ENCODE results near the gene UBASH3B.

UBASH3B gene

DNA sequence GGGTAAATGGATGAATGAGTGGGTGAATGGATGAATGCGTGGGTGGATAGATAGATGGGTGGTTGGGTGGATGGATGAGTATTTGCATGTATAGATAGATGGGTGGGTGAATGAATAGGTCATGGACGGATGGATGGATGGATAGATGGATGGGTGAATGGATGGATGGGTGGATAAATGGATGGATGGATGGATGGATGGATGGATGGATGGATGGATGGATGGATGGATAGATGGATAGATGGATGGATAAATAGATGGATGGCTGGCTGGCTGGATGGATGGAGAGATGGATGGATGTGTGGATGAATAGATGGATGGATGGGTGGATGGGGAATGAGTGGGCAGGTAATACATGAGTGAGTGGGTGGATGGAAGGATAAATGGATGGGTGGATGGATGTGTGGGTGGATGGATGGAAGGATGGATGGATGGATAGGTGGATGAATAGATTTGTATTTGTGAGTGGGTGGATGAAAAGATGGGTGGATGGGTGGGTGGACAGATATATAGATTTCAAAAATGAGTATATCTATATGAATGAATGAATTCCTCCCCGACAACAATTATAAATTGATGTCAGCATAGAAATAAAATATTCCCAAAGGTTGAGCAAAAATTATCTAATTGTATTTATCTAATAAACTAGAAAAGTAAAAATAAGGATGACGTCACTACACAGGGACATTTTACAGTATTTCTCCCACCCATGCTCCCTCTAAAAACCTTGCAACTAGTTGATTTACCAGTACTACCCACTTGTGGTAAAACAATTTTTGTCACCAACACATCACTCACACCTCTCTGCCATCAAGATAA, 182.2 kb downstream of the UBASH3B start:
- Histone ChIP-seq H3K27ac (ENCODE audit: low read length) (no peak overlapping the region), H4K20me1 (ENCODE audit: insufficient read depth, low read length) (no peaks in the 10 kb centered on the region), H3K9me2 (replicated peaks; ENCODE audit: insufficient read depth, low read length) (no peaks in the 10 kb centered on the region), H3K36me3 (replicated peaks; ENCODE audit: insufficient read depth, low read length) (no peaks in the 10 kb centered on the region), H3K9ac (ENCODE audit: low read length) (no peak overlapping the region), H3K27me3 (replicated peaks; ENCODE audit: insufficient read depth, low read length) (no peaks in the 10 kb centered on the region), H3K4me3 (ENCODE audit: low read length) (no peak overlapping the region), H3K9me3 (replicated peaks; ENCODE audit: insufficient read depth, low read length) (no peaks in the 10 kb centered on the region), H3K4me2 (ENCODE audit: low read depth, low read length) (no peak overlapping the region), H3K79me2 (ENCODE audit: low read length) (no peaks in the 10 kb centered on the region), H3K4me1 (ENCODE audit: low read length) (no peaks in the 10 kb centered on the region), H2AFZ (ENCODE audit: low read length) (no peak overlapping the region), H3F3A (ENCODE audit: insufficient read depth, low read length) (no peaks in the 10 kb centered on the region)
- TF ChIP-seq EZH2 (optimal IDR thresholded peaks at IDR 0.05; ENCODE audit: low read depth, low read length) (no peak), EZH2phosphoT487 (IDR thresholded peaks at IDR 0.05; ENCODE audit: low read length) (no peak), CTCF (IDR thresholded peaks at IDR 0.05; ENCODE audit: low read length) (no peak)
- DNase-seq: no peak

DNA sequence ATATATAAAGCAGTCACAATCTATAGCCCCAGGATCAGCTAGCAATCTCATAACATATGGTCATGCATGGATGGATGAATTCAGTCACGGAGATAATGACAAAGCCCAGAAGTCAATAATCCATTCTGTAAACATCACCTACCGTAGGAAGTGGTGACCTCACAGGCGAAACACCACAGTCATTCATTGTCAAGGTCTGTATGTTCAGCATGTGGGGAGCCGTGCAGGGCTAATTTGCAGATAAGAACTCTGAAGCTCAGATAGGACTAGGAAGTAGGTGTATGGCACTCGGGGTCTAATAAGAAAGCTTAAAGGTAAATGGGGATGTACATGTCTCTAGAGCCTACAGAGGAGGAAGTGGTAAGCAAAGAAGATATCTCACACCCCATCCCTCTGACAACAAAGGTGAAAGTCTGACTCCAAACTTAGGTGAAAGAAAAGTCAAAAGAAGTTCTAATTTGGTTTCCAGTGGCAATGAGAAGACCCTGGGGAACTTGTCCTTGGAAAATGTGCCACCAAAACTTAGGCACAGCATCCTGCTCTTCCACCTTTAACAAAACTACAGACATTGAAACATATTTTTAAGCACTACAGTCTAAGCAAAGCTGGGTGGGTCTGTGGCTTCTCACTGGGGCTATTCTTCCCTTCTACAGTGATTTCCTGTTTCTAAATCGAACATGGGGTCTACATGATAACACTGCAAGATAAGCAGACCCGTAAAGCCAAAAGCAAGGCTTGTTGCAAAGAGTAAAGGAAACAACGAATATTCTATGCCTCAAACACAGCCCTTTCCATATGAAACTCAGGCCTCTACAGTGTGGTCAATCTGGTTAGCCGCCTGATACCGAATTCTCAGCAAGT, 188.0 kb downstream of the UBASH3B start:
- H3K27ac ChIP-seq (ENCODE audit: low read length): no peak overlapping the region
- H3K27me3 ChIP-seq (replicated peaks; ENCODE audit: insufficient read depth, low read length): no peaks in the 10 kb centered on the region
- no peaks in the 10 kb centered on the region for H3K9me2 ChIP-seq (replicated peaks; ENCODE audit: insufficient read depth, low read length)
- H4K20me1 ChIP-seq (ENCODE audit: insufficient read depth, low read length): no peaks in the 10 kb centered on the region
- no peak overlapping the region for H3K4me3 ChIP-seq (ENCODE audit: low read length)
- H2AFZ ChIP-seq (ENCODE audit: low read length): no peak overlapping the region
- TF ChIP-seq EZH2 (optimal IDR thresholded peaks at IDR 0.05; ENCODE audit: low read depth, low read length) (no peak), CTCF (IDR thresholded peaks at IDR 0.05; ENCODE audit: low read length) (no peak), EZH2phosphoT487 (IDR thresholded peaks at IDR 0.05; ENCODE audit: low read length) (no peak)
- H3K79me2 ChIP-seq (ENCODE audit: low read length): no peaks in the 10 kb centered on the region
- DNase-seq: no peak
- no peaks in the 10 kb centered on the region for H3K9me3 ChIP-seq (replicated peaks; ENCODE audit: insufficient read depth, low read length)
- no peaks in the 10 kb centered on the region for H3F3A ChIP-seq (ENCODE audit: insufficient read depth, low read length)
- no peaks in the 10 kb centered on the region for H3K4me1 ChIP-seq (ENCODE audit: low read length)
- no peaks in the 10 kb centered on the region for H3K36me3 ChIP-seq (replicated peaks; ENCODE audit: insufficient read depth, low read length)
- H3K9ac ChIP-seq (ENCODE audit: low read length): no peak overlapping the region
- no peak overlapping the region for H3K4me2 ChIP-seq (ENCODE audit: low read depth, low read length)

DNA sequence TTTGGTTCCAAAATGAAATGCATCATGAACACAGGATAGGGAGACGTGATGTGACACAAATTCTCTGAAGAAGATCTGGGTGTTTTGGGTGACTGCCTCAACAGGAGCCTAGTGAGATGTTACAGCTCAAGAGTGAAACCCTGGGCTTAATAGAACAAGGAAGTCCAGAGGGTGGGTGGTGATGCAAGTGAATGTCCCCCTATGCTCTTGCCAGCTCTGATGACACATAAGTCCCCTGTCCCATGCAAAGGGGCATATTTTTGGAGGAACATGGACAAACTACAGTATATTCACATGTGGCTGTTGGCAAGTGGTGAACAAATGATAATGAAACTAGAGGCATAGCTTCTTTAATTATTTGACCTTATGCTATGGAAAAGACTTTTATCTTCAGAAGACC, 191.9 kb downstream of the UBASH3B start:
- no peaks in the 10 kb centered on the region for H4K20me1 ChIP-seq (ENCODE audit: insufficient read depth, low read length)
- no peaks in the 10 kb centered on the region for H3F3A ChIP-seq (ENCODE audit: insufficient read depth, low read length)
- no peak overlapping the region for H2AFZ ChIP-seq (ENCODE audit: low read length)
- no peak for TF ChIP-seq EZH2phosphoT487 (IDR thresholded peaks at IDR 0.05; ENCODE audit: low read length)
- H3K4me2 ChIP-seq (ENCODE audit: low read depth, low read length): no peak overlapping the region
- H3K9me3 ChIP-seq (replicated peaks; ENCODE audit: insufficient read depth, low read length): no peaks in the 10 kb centered on the region
- H3K9ac ChIP-seq (ENCODE audit: low read length): no peak overlapping the region
- no peaks in the 10 kb centered on the region for H3K36me3 ChIP-seq (replicated peaks; ENCODE audit: insufficient read depth, low read length)
- H3K4me3 ChIP-seq (ENCODE audit: low read length): no peak overlapping the region
- no peak overlapping the region for H3K27ac ChIP-seq (ENCODE audit: low read length)
- no peaks in the 10 kb centered on the region for H3K27me3 ChIP-seq (replicated peaks; ENCODE audit: insufficient read depth, low read length)
- no peaks in the 10 kb centered on the region for H3K9me2 ChIP-seq (replicated peaks; ENCODE audit: insufficient read depth, low read length)
- H3K4me1 ChIP-seq (ENCODE audit: low read length): no peaks in the 10 kb centered on the region
- no peaks in the 10 kb centered on the region for H3K79me2 ChIP-seq (ENCODE audit: low read length)
- DNase-seq: no peak

Data from MM.1S (cell line).